Glutamatergic neuron (in vitro differentiated cells): ENCODE data around the gene SLC25A26. TPM values are rescaled to one million over a fixed set of nuclear protein-coding genes. Genes with fewer than 3 reads are reported as not detected.
A peak's percentile ranks its signal among the peaks of the same experiment; 100 is the strongest.

Source experiments
- DNase-seq: peaks from one replicate; pipeline ENCODE4 v3.0.0; 2022
- H3K27ac Mint-ChIP-seq: one replicate; pipeline ENCODE4 v1.8.0; 2020; ENCODE audit warnings: mild to moderate bottlenecking, mixed read lengths, inconsistent platforms; ENCODE audit not compliant: unreplicated experiment
- H3K27me3 Mint-ChIP-seq: one replicate; pipeline ENCODE4 v1.8.0; 2020; ENCODE audit warnings: mild to moderate bottlenecking, moderate library complexity, mixed read lengths, inconsistent platforms; ENCODE audit not compliant: unreplicated experiment
- H3K36me3 Mint-ChIP-seq: one replicate; pipeline ENCODE4 v1.8.0; 2020; ENCODE audit warnings: mild to moderate bottlenecking, mixed read lengths, inconsistent platforms; ENCODE audit not compliant: unreplicated experiment
- H3K4me1 Mint-ChIP-seq: one replicate; pipeline ENCODE4 v1.8.0; 2020; ENCODE audit warnings: mild to moderate bottlenecking, low read depth, mixed read lengths, inconsistent platforms; ENCODE audit not compliant: unreplicated experiment
- H3K4me3 Mint-ChIP-seq: one replicate; pipeline ENCODE4 v1.8.0; 2020; ENCODE audit warnings: mild to moderate bottlenecking, mixed read lengths, inconsistent platforms; ENCODE audit not compliant: unreplicated experiment
- H3K9me3 Mint-ChIP-seq: one replicate; pipeline ENCODE4 v1.8.0; 2020; ENCODE audit warnings: mild to moderate bottlenecking, moderate library complexity, mixed read lengths, inconsistent platforms; ENCODE audit not compliant: unreplicated experiment
- CTCF ChIP-seq: fragments of 200-600 bp; sonication (generic); IDR thresholded peaks from one replicate; pipeline ENCODE4 v1.5.0; 2021; ENCODE audit not compliant: partially characterized antibody, unreplicated experiment
- total RNA-seq: library from RNA; stranded (reverse); fragmentation: NEBNext Ultra II Directional; extraction: Animal tissue kit (Norgen Biotek cat#: 25700); gene quantifications from one replicate; pipeline ENCODE4 v1.2.1, GENCODE V29; 2021; ENCODE audit not compliant: unreplicated experiment

SLC25A26 gene
- total RNA-seq, 1 donor from 2014 or later, result 12.7 TPM

GRCh38 chr3:66376568-66376967 lies 155.8 kb downstream of the SLC25A26 start:
- H3K27me3 Mint-ChIP-seq, result no peaks in the 10 kb centered on the region
- peaks cover 11% of the 10 kb centered on the region for H3K4me1 Mint-ChIP-seq
- no peak overlapping the region for H3K4me3 Mint-ChIP-seq
- no peaks in the 10 kb centered on the region for H3K9me3 Mint-ChIP-seq
- DNase-seq, result no peak
- H3K36me3 Mint-ChIP-seq, result no peaks in the 10 kb centered on the region
- no peak overlapping the region for H3K27ac Mint-ChIP-seq
- no peak for TF ChIP-seq CTCF

DNA sequence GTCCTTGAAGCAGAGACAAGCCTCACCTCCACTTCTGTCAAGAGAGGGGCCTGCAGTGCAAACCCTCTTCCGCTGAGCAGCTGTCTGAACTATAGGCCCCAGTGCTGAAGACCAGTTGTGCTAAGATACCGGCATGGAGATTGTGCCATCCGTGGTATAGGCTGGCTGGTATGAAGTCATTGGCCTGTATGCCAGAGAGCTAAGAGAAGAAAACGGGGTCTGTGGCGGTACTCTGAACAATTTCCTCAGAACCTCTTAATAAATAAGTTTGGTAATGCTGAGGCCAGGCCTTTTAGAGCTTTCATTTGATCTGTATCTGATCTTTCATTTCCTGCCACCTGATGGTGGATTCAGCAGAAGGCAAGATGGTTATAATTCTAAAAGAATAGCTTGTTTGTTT lies 157.0 kb downstream of the SLC25A26 start:
- H3K9me3 Mint-ChIP-seq, result no peaks in the 10 kb centered on the region
- TF ChIP-seq CTCF, result no peak
- no peak overlapping the region for H3K4me3 Mint-ChIP-seq
- no peaks in the 10 kb centered on the region for H3K36me3 Mint-ChIP-seq
- no peaks in the 10 kb centered on the region for H3K27me3 Mint-ChIP-seq
- no peak overlapping the region for H3K27ac Mint-ChIP-seq
- DNase-seq, result no peak
- peaks cover 10% of the 10 kb centered on the region for H3K4me1 Mint-ChIP-seq

GRCh38 chr3:66378256-66378655 lies 157.5 kb downstream of the SLC25A26 start:
- Mint-ChIP-seq H3K4me3 (no peak overlapping the region), H3K27me3 (peaks cover 1% of the 10 kb centered on the region), H3K9me3 (no peaks in the 10 kb centered on the region), H3K4me1 (peaks cover 6% of the 10 kb centered on the region), H3K36me3 (no peaks in the 10 kb centered on the region), H3K27ac (no peak overlapping the region)
- peak; percentile 80 for TF ChIP-seq CTCF
- DNase-seq, result peak; percentile 59

DNA sequence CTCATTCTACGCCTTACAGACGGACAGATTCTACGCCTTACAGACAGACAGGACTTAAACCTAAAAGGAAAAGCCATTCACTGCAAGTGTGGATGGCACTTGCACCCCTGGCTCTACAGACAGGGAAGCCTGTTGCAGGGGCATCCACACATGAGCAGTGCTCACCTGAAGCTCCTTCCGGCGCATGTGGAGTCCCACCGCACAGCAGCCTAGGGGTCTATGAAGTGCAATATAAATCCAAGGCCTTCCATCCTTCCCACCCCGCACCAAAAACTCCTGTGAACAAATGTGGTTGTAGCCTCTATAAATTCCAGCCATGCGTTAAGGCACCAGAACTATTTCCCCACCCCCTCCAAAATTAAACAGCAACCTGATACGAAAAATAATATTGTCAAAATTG lies 158.8 kb downstream of the SLC25A26 start:
- Mint-ChIP-seq H3K4me1 (no peaks in the 10 kb centered on the region), H3K36me3 (peaks cover 13% of the 10 kb centered on the region), H3K4me3 (no peak overlapping the region), H3K9me3 (peaks cover 4% of the 10 kb centered on the region), H3K27ac (no peak overlapping the region), H3K27me3 (peaks cover 7% of the 10 kb centered on the region)
- no peak for DNase-seq
- TF ChIP-seq CTCF, result no peak

DNA sequence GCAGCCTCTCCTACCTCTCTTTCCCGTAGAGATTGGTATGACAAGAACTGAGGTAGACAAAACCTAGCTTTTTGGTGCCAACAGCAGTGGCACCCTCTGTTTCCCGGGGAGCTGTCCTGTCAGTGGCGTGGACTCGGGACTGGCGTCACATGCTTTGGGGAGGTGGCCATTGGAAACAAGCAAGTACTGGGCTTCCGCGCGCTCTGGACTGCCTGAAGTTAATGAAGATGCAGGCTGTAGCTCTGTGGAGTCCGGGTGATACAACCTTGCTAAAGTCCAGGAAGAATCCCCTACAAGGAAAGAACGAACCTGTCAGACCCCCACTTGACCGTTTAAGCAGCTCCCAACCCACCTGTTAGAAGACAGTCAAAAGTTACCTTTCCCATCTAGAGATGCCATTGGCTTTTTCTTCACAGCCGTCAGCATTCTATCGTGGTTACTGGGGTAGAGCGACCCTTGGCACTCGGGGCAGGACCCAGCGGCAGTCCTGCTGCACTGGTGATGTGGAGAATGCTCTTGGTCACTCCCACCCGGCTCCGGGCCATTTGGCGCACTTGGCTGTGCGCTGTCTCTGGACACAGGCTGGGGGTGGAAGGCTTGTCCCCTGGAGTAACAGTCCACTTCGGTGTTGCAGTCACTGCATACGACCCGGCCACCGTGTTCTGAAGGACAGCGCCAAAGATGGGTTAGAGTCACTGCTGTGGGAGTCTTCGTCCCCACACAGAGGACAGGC lies 159.6 kb downstream of the SLC25A26 start:
- Mint-ChIP-seq H3K27ac (no peak overlapping the region), H3K4me3 (no peak overlapping the region), H3K36me3 (peaks cover 17% of the 10 kb centered on the region), H3K27me3 (peaks cover 7% of the 10 kb centered on the region), H3K9me3 (peaks cover 5% of the 10 kb centered on the region), H3K4me1 (no peaks in the 10 kb centered on the region)
- TF ChIP-seq CTCF, result no peak
- DNase-seq, result no peak
